BJ (cell line): ENCODE data around the gene TFB1M. TPM values are rescaled to one million over a fixed set of nuclear protein-coding genes. Genes with fewer than 3 reads are reported as not detected.

Experiments used
- CTCF ChIA-PET: fragments of 350-600 bp; formaldehyde crosslinking; extraction: SDS; loops from one replicate; lab custom pipeline; 2021; ENCODE audit warnings: antibody characterized with exemption, inconsistent platforms; lab: Yijun Ruan, JAX
- POLR2A ChIA-PET: fragments of 300-600 bp; sonication (Branson Sonifier 250); formaldehyde crosslinking; extraction: SDS; loops from one replicate; lab custom pipeline; 2021; ENCODE audit warnings: antibody characterized with exemption; lab: Charles Lee
- DNase-seq: peaks from one replicate; pipeline ENCODE4 v3.0.0-alpha.2; 2011; ENCODE audit warnings: low read depth
- H3K27me3 ChIP-seq: 2 replicates; pipeline ENCODE4 v1.6.0; 2011; ENCODE audit warnings: low read length; ENCODE audit not compliant: control insufficient read depth, insufficient read depth
- H3K36me3 ChIP-seq: 2 replicates; pipeline ENCODE4 v1.5.1; 2011; ENCODE audit warnings: low read length; ENCODE audit not compliant: control insufficient read depth, insufficient read depth
- H3K4me3 ChIP-seq: 2 replicates; pipeline ENCODE4 v1.5.1; 2011; ENCODE audit warnings: low read depth, mild to moderate bottlenecking, control low read depth, low read length
- polyA plus RNA-seq: library from polyadenylated mRNA; depleted of rRNA; stranded (reverse); fragments of >200 nt; gene quantifications from 2 replicates; pipeline ENCODE4 v1.2.3, GENCODE V29; 2011
- TF ChIP-seq, protein P1 (sequence below): IDR thresholded peaks from 2 replicates; pipeline ENCODE4 v1.5.1; 2011; ENCODE audit warnings: low read depth, mild to moderate bottlenecking, control low read depth, inconsistent platforms, low read length, moderate library complexity; ENCODE audit not compliant: insufficient read depth

The TFB1M gene
- polyA plus RNA-seq, 1 experiment = 12.9 TPM

DNA sequence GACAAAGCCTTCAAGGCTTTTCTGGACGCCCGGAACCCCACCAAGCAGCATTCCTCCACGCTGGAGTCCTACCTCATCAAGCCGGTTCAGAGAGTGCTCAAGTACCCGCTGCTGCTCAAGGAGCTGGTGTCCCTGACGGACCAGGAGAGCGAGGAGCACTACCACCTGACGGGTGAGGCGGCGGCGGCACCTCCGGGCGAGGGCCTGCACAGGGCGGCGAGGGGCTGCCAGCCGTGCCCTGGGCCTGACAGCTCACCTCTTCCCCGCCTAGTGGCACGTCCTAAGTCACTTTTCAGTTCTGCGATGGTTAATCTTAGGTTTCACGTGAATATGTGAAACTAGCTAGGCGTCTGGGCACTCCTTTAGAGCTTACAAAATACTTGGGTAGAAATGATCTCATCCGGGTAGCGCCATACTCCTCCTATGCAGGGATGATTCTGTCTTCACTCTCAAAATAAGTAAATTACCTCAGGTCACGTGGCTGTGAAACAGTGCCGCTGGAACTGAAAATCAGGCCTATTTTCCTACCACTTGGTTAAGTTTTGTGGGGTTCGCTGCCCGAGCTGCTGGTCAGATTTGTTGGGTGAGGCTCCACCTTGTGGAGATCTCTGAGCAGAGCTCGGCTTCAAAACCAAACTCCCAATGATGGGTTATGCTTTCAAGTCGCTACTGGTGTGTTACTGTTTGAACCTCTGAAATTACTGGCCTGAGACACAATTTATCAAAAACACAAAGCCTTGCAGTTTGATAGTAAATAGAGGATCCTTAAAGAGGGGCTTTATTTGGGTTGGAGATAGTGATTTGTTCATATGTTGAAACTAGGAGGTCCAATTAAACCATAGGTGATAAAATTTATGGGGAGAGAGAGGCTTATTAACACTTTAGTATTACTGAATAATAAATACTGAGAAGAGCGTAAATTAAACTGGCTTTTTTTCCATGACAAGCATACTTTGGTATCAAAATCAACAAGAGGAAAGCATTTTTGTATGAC lies 66.0 kb downstream of the TFB1M start:
- ChIA-PET POLR2A (interaction anchor here (0.6 kb wide), 1 partner anchor 48 kb away, joined by 8 read pairs; no protein-coding TSS in a partner anchor), CTCF (interaction anchor here (0.5 to 3.5 kb wide), 33 partner anchors 8 to 575 kb away, joined by 3 to 79 read pairs (median 5); no protein-coding TSS in a partner anchor)
- Histone ChIP-seq H3K27me3 (no peaks in the 10 kb centered on the region), H3K4me3 (no peak overlapping the region), H3K36me3 (peaks cover 3% of the 10 kb centered on the region)
- TF ChIP-seq, protein P1, sequence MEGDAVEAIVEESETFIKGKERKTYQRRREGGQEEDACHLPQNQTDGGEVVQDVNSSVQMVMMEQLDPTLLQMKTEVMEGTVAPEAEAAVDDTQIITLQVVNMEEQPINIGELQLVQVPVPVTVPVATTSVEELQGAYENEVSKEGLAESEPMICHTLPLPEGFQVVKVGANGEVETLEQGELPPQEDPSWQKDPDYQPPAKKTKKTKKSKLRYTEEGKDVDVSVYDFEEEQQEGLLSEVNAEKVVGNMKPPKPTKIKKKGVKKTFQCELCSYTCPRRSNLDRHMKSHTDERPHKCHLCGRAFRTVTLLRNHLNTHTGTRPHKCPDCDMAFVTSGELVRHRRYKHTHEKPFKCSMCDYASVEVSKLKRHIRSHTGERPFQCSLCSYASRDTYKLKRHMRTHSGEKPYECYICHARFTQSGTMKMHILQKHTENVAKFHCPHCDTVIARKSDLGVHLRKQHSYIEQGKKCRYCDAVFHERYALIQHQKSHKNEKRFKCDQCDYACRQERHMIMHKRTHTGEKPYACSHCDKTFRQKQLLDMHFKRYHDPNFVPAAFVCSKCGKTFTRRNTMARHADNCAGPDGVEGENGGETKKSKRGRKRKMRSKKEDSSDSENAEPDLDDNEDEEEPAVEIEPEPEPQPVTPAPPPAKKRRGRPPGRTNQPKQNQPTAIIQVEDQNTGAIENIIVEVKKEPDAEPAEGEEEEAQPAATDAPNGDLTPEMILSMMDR = peak; percentile 85
- no peak for DNase-seq

GRCh38 chr6:155247618-155248007 lies 66.7 kb downstream of the TFB1M start:
- POLR2A ChIA-PET = no interaction called here
- CTCF ChIA-PET = interaction anchor here (0.5 to 3.5 kb wide), 30 partner anchors 9 to 574 kb away, joined by 3 to 79 read pairs (median 5); no protein-coding TSS in a partner anchor
- DNase-seq = no peak
- Histone ChIP-seq H3K4me3 (no peak overlapping the region), H3K27me3 (no peaks in the 10 kb centered on the region), H3K36me3 (peaks cover 2% of the 10 kb centered on the region)
- TF ChIP-seq, protein P1 = no peak

- Histone ChIP-seq H3K36me3 (peaks cover 2% of the 10 kb centered on the region), H3K4me3 (no peak overlapping the region), H3K27me3 (no peaks in the 10 kb centered on the region)
- no peak for DNase-seq
- TF ChIP-seq, protein P1 = no peak
- ChIA-PET CTCF (interaction anchor here (1.0 to 3.5 kb wide), 7 partner anchors 8 to 571 kb away, joined by 3 to 79 read pairs (median 6); no protein-coding TSS in a partner anchor), POLR2A (no interaction called here)
Measured at GRCh38 chr6:155246825-155247224, 67.5 kb downstream of the TFB1M start.

DNA sequence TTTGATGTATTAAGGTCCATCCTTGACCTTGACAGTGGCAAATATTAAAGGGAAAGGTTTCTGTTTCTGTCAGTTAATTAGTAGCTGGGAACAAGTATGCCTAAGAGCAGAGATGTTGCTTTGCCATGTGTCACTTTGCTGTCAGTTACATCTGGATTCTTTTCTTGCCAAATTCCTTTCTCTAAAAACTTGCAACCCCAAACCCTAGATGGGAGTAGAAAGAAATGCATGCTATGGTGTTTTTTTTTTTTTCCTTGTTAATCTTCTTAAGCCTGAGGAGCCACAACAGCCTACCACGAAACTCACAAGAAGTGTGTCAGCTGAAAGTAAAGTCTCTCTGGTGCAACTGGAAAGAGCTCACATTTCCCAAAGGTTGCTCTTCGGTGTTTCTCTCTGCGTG lies 68.5 kb downstream of the TFB1M start:
- Histone ChIP-seq H3K4me3 (no peak overlapping the region), H3K27me3 (no peaks in the 10 kb centered on the region), H3K36me3 (peaks cover under 1% of the 10 kb centered on the region)
- CTCF ChIA-PET = interaction anchor here (0.8 to 3.5 kb wide), 8 partner anchors 9 to 570 kb away, joined by 3 to 79 read pairs (median 4); no protein-coding TSS in a partner anchor
- TF ChIP-seq, protein P1 = no peak
- POLR2A ChIA-PET = interaction anchor here (0.6 to 1.0 kb wide), 2 partner anchors 12 to 57 kb away, joined by 3 to 4 read pairs; no protein-coding TSS in a partner anchor
- DNase-seq = no peak

DNA sequence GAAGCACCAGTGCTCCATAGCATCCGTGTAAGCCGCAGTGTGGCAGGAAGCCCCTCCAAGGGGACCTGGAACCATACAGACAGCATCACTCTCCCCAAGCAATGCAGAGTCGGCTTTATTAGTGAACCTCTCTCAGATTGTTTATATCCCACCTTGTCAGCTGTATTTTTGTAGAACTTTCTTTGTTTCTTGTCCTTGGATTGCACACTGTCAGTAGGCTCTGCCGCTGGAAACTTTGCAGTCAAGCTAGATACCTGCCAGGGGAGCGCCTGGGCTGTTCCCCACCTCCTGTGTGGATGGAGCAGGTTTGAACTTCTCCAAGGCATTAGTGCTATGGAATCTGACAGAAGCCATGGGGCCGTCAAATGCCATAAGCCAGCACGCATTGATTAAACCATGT lies 69.1 kb downstream of the TFB1M start:
- POLR2A ChIA-PET = interaction anchor here (1.0 kb wide), 1 partner anchor 56 kb away, joined by 4 read pairs; no protein-coding TSS in a partner anchor
- no peak for DNase-seq

More for the DNA sequence above, 69.1 kb downstream of the TFB1M start:
- CTCF ChIA-PET = interaction anchor here (0.8 to 2.2 kb wide), 5 partner anchors 8 to 570 kb away, joined by 3 to 6 read pairs (median 3); no protein-coding TSS in a partner anchor
- H3K4me3 ChIP-seq = no peak overlapping the region
- H3K27me3 ChIP-seq = no peaks in the 10 kb centered on the region
- TF ChIP-seq, protein P1 = no peak
- H3K36me3 ChIP-seq = no peaks in the 10 kb centered on the region
